Measurements from ENCODE around the gene HENMT1.
A peak's percentile ranks its signal among the peaks of the same experiment; 100 is the strongest.
"Not testable (repeated sequence)": the region's sequence is repeated elsewhere in the genome, so short reads cannot be mapped to it uniquely, and the experiment has no call there.

The HENMT1 gene

DNA sequence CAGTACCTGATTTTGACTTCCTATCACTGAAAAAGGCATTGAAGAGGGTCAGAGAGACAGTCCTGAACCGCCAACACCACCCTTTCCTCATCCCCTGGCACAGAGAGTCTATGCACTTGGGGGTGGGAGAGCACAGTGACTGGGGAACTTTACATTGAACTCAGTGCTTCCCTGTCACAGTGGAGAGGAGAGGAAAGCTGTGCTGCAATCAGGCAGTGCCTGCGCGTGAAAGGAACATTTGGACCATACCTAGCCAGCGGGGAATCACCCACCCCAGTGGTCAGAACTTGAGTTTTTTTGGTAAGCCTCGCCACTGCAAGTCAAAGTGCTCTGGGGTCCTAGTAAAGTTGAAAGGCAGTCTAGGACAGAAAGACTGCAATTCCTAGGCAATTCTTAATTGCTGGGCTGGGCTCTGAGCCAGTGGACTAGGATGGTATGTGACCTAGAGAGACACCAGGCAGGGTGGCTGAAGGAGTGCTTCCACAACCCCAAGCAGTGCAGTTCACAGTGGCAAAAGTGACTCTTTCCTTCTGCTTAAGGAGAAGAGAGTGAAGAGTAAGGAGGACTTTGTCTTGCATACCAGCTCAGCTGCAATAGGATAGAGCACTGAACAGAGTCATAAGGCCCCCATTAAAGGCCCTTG is 9.4 kb upstream of the HENMT1 start:
- no peak for DNase-seq

GRCh38 chr1:108669679-108670078 is 8.8 kb upstream of the HENMT1 start:
- no peak for DNase-seq

DNA sequence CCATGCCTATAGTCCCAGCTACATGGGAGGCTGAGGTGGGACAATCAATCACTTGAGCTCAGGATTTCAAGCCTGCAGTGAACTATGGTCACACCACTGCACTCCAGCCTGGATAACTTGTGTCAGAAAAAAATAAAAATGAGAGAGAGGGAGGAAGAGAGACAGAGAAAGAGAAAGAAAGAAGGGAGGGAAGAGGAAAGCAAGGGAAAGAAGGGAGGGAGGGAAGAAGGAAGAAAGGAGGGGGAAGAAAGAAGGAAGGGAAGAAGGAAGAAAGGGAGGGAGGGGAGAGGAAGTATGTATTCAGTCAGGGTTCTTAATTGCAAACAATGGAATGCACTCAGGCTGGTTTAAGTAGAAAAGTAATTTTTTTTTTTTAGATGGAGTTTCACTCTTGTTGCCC is 7.9 kb upstream of the HENMT1 start:
- no peak for DNase-seq

- not testable (repeated sequence) for DNase-seq
Observed at GRCh38 chr1:108667422-108667821, 6.5 kb upstream of the HENMT1 start.

- no peak for DNase-seq
Observed at GRCh38 chr1:108665771-108666170, 4.9 kb upstream of the HENMT1 start.

DNA sequence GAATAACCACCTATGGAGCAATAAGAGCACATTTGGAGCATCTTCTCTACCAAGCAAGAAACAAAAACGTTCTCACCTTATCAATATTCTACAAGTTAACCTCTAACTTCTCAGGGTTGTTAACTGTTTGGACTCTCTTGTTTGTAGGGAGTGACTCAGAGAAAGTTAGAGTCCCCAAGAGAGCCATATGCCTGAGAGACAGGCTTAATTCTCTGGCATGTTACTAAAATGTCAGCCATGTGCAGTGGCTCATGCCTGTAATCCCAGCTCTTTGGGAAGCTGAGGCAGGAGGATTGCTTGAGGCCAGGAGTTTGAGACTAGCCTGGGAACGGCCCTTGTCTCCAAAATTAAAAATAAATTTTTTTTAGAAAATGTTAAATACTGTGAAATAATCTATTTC is 4.2 kb upstream of the HENMT1 start:
- no peak for DNase-seq

- DNase-seq: no peak
Observed at GRCh38 chr1:108664481-108664880, 3.6 kb upstream of the HENMT1 start.

DNA sequence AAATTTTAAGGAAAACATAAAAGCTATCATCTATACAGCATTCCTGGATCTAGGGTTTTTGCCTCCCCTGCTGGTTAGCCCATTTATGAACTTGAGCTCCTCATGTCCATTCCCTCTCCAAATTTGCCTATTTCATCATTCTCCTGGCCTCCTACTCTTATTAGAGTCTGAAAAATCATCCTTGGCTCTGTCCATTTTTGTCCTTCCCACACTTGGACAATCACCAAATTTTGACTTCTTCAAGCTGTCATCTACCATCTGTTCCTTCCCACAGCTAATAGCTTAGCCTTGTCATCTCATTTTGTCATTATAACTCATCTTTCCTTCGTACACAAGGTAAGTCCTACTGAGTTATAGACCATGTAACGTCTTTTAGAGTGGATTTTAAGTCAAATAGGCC is 2.2 kb upstream of the HENMT1 start:
- DNase-seq: peak; percentile 60

DNA sequence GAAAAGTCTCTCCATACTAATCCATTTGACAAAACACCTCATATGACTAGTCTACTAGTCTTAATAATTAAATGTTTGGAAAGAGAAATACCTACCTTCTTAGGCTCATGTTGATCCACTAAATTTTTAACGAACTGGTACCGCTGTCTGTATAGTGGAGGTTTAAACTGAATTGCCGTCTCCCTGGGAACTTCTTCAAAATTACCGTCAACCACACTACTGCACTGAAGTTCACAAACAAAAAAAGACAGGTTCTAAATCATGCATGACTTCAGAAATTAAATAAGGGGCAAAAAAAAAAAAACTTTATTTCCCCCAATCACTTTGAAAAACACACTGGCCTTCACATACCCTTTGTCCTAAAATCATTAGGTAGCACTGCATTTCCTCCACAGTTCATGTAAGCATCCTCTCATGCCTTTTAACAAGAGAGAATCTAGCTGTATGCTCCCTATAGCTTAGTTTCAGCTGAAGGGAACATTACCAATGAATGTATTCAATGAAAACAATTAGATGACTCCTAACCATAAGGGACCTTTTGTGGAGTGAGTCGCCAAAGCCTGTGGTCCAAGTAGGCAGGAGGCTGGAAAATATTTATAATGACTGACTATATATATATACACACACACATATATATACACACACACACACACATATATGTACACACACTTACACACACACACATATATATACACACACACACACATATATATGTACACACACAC is 3.4 kb downstream of the HENMT1 start:
- no peak for DNase-seq

DNA sequence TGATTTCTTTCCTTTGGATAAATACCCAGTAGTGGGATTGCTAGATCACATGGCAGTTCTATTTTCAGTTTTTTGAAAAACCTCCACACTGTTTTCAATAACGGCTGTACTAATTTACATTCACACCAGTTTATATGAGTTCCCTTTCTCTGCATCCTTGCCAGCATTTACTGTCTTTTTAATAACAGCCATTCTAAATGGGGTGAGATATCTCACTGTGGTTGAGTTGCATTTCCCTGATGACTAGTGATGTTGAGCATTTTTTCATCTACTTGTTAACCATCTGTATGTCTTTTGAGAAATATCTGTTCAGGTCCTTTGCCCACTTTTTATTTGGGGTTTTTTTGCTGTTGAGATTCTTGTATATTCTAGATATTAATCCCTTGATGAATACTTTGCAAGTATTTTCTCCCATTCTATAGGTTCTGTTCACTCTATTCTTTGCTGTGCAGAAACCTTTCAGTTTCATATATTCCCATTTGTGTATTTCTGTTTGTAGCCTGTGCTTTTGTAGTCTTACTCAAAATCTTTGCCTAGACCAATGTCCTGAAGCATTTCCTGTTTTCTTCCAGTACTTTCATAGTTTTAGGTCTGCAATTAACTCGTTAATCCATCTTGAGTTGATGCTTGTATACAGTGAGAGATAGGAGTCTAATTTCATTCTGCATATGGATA is 7.3 kb downstream of the HENMT1 start:
- no peak for DNase-seq

- no peak for DNase-seq
Observed at GRCh38 chr1:108646648-108647269, 14.1 kb downstream of the HENMT1 start.

- no peak for DNase-seq
Observed at GRCh38 chr1:108646265-108646647, 14.6 kb downstream of the HENMT1 start.

DNA sequence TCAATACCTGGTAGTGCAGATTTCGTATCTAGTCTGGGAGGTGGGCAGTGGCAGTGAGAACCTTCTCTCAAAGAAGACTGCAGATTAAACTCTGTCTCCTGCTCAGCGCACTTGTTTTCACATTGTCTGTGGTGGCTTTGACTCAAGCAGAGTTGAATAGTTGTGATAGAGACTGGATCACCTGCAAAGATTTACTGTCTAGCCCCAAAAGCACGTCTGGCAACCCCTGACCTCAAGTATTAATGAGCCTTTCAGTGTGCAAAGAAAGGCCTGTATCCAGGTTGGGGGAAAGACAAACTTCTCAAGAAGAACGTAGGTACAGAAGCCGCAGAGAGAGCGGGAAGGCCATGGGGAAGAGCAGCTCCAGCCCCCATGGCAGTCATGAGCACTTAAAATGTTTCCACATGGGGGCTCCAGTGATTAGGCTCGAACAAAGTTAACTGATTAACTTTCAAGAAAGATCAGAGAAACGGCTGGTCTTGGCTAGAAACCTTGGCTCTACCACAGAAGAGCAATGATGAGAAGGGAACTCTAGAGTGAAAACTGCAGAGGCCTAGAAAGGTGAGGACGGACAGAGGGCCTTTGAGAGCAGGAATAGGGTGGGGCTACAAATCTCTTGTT is 15.2 kb downstream of the HENMT1 start:
- no peak for DNase-seq

DNA sequence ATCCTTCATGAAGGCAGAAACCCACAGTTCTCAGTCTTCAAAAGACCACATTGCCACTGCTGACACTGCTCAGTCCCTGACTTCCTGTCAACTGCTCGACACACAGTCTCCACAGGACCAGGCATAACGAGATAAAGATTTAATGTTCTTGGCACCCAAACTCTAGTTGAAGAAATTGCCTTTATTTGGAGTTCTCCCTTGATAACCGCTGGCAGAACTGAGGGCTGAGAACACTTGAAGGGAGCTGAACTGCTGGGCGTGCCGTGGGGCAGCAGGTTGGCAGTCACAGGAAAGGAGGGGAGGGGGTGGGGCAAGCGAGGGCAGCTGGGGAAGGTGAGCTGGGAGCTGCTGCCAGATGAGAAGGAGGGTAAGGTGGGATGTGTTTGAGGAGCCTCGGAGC is 15.9 kb downstream of the HENMT1 start:
- no peak for DNase-seq

DNA sequence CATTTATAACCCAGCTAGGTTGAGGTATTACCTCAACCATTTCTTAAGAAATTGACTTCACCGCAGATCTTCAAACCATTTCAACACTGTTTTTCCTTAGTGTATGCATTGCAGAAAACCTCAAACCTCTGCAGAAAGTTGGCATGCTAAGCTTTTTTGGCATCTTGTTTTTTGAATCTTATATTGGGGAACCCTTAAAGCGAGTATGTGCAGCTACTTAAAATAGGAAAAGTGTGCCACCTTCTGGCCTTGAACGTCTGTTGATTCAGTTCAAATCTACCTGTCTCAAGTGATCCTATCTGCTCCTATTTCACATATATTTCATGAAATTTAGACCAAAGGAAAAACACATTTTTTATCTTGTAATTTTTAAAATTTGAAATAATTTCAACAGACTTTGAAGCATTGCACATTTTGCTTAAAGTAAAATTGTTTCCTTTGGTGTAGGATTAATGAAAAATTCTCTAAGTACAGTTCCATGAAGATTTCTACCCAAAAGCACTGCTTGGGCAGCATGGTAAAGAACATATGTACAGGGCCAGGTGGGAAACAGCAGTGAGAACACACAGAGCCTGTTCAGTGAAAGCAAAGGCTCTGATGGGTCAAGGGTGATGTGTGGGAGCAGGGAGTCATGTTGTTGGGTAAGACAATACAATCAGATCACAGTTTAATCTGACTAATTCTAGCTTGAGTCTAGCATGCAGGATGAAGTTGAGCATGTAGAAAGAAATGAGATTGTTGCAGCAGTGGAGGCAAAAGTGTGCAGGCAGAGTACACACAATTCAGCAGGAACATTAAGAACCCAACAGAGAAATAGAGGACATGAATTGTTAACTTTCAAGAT is 17.2 kb downstream of the HENMT1 start:
- DNase-seq: peak; percentile 85

DNA sequence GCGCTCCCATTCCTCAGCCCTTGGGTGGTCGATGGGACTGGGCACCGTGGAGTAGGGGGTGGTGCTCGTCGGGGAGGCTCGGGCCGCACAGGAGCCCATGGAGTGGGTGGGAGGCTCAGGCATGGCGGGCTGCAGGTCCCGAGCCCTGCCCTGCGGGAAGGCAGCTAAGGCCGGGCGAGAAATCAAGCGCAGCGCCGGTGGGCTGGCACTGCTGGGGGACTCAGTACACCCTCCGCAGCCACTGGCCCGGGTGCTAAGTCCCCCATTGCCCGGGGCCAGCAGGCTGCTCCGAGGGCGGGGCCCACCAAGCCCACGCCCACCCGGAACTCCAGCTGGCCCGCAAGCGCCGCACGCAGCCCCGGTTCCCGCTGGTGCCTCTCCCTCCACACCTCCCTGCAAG is 20.0 kb downstream of the HENMT1 start:
- not testable (repeated sequence) for DNase-seq

GRCh38 chr1:108639899-108640560 is 20.9 kb downstream of the HENMT1 start:
- no peak for DNase-seq

DNA sequence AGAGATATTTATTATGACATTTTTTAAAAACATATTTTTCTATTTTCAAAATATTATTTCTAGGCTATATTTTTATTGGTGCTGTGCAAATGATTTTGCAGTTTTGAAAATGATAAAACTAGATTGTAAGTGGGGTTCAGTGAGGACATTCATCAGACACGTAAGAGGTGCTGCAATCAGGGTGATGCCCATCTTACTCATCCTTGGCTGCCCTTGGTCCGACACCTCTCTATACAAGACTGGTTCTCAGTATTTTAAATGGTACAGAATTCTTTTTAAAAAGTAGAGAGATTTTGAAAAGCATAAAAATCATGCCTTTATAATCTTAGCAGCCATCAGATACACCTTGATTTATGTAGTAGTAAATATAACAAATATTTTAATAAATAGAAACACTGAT is 24.0 kb downstream of the HENMT1 start:
- DNase-seq: no peak

- DNase-seq: peak; percentile 89
Observed at GRCh38 chr1:108634521-108634920, 26.4 kb downstream of the HENMT1 start.

GRCh38 chr1:108628665-108629064 is 32.2 kb downstream of the HENMT1 start:
- no peak for DNase-seq

- DNase-seq: no peak
Observed at GRCh38 chr1:108627951-108628350, 32.9 kb downstream of the HENMT1 start.

DNA sequence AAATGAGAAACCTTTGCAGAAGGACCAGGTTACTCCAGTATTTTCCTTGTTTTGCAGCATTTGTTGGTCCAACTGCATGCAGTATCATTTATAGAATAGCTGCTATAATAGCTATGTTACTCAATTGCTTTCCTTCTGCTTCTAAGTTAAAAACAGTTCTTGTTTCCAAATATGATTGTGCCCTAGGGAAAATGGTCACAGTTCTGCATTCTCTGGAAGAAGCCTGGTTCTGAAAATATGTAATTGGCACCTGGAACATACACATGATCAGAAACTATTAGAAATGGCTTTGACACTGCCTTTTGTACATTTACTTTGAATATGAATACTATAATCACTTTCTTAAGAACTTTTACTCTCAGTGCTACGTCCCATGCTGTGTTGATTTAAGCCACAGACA is 33.6 kb downstream of the HENMT1 start:
- DNase-seq: no peak

Measured in NCI-H1694 treated with DMSO at 0.1 percent for 48 hours (cell line).